Nephron progenitor cell (in vitro differentiated cells): ENCODE results near the gene STOML2.
A peak's percentile ranks its signal among the peaks of the same experiment; 100 is the strongest.

Experiments used
- DNase-seq: peaks from one replicate; pipeline ENCODE4 v3.0.0; 2021
- H3K27ac Mint-ChIP-seq: 2 replicates; pipeline ENCODE4 v1.8.0; 2021; ENCODE audit warnings: mild to moderate bottlenecking, moderate library complexity, mixed read lengths
- H3K27me3 Mint-ChIP-seq: 2 replicates; pipeline ENCODE4 v1.8.0; 2021; ENCODE audit warnings: mild to moderate bottlenecking, low read depth, mixed read lengths; ENCODE audit not compliant: poor library complexity
- H3K36me3 Mint-ChIP-seq: 2 replicates; pipeline ENCODE4 v1.8.0; 2021; ENCODE audit warnings: low read depth, mixed read lengths
- H3K4me1 Mint-ChIP-seq: 2 replicates; pipeline ENCODE4 v1.8.0; 2021; ENCODE audit warnings: mixed read lengths
- H3K4me3 Mint-ChIP-seq: 2 replicates; pipeline ENCODE4 v1.8.0; 2021; ENCODE audit warnings: mild to moderate bottlenecking, moderate library complexity, mixed read lengths
- H3K9me3 Mint-ChIP-seq: 2 replicates; pipeline ENCODE4 v1.8.0; 2021; ENCODE audit warnings: mild to moderate bottlenecking, moderate library complexity, mixed read lengths
- TF ChIP-seq, protein P1 (sequence below): fragments of 200-600 bp; sonication (generic); IDR thresholded peaks from 2 replicates; pipeline ENCODE4 v1.5.0; 2021; ENCODE audit warnings: antibody characterized with exemption

STOML2 gene

GRCh38 chr9:35108461-35108860, 5.5 kb upstream of the STOML2 start:
- DNase-seq: no peak
- H3K4me1 Mint-ChIP-seq: peaks cover 60% of the 10 kb centered on the region
- H3K27ac Mint-ChIP-seq: no peak overlapping the region
- H3K9me3 Mint-ChIP-seq: no peaks in the 10 kb centered on the region
- TF ChIP-seq, protein P1, sequence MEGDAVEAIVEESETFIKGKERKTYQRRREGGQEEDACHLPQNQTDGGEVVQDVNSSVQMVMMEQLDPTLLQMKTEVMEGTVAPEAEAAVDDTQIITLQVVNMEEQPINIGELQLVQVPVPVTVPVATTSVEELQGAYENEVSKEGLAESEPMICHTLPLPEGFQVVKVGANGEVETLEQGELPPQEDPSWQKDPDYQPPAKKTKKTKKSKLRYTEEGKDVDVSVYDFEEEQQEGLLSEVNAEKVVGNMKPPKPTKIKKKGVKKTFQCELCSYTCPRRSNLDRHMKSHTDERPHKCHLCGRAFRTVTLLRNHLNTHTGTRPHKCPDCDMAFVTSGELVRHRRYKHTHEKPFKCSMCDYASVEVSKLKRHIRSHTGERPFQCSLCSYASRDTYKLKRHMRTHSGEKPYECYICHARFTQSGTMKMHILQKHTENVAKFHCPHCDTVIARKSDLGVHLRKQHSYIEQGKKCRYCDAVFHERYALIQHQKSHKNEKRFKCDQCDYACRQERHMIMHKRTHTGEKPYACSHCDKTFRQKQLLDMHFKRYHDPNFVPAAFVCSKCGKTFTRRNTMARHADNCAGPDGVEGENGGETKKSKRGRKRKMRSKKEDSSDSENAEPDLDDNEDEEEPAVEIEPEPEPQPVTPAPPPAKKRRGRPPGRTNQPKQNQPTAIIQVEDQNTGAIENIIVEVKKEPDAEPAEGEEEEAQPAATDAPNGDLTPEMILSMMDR: no peak
- no peaks in the 10 kb centered on the region for H3K27me3 Mint-ChIP-seq
- no peak overlapping the region for H3K4me3 Mint-ChIP-seq
- H3K36me3 Mint-ChIP-seq: peaks cover 23% of the 10 kb centered on the region

DNA sequence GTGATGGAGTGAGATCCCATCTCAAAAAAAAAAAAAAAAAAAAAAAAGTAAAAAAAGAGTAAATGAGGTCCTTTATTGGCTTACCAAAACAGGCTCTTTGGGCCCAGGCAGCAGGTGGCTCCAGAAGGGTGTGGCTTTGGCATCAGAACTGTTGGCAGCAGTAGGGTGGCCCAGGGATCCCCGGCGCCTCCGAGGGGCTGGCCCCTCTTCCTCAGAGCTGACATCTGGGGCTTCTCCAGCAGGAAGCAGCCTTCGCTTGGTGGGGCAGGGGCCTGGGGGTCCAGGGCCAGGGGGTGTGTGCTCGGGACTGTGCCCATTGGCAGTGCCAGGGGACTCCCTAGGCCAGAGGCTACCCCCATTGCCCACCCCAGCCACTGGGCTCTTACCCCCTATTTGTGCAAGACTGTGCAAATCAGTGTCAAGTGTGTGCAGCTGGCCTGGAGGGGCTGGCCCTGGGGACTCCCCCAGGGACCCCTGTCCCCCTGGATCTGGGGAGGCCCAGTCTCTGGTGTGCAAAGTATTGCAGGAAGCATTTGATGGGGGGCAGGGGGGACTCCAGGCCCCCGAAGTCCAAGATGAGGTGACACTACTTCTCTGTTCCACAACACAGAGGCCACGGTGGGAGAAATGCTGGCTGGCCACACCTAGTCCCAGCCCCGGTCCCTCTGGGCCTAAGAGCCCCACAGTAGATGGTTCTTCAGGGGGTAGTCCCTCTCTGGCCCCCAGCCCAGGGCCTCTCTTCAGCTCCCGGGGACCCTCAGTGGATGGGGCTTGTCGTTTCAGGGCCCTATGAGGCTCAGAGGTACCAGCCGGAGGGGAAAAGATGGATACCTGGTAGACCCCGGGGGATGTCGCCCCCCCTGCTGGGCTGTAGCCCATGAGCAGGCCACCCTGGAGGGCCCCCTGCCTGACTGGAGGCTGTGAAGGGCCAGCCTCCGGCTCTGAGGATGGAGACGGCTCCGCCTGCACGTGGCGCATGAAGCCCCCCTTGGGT, 4.7 kb upstream of the STOML2 start:
- H3K9me3 Mint-ChIP-seq: no peaks in the 10 kb centered on the region
- peaks cover 23% of the 10 kb centered on the region for H3K36me3 Mint-ChIP-seq
- no peak for DNase-seq
- TF ChIP-seq, protein P1: no peak
- H3K27ac Mint-ChIP-seq: no peak overlapping the region
- no peaks in the 10 kb centered on the region for H3K27me3 Mint-ChIP-seq
- no peak overlapping the region for H3K4me3 Mint-ChIP-seq
- peaks cover 61% of the 10 kb centered on the region for H3K4me1 Mint-ChIP-seq

DNA sequence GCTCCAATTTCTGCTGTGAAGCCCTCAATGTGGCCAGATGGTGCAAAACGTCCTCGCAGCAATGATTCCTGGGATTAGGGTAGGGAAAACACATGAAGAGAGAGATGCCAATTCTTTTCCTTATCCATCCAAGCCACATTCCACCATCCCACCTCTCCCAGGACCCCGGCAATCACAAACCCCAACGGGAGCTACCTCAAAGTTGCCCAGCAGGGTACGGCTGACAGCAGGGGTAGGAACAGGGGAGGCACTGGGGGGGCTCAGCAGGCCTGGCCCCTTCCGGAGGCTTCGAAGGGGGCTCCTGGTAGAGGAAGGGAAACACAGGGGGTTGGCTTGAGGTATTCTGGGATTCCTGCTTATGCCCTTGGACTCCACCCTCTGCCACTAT, 3.4 kb upstream of the STOML2 start:
- Mint-ChIP-seq H3K9me3 (no peaks in the 10 kb centered on the region), H3K4me3 (no peak overlapping the region), H3K27ac (no peak overlapping the region), H3K36me3 (peaks cover 23% of the 10 kb centered on the region), H3K4me1 (peaks cover 62% of the 10 kb centered on the region), H3K27me3 (no peaks in the 10 kb centered on the region)
- TF ChIP-seq, protein P1: no peak
- DNase-seq: no peak

DNA sequence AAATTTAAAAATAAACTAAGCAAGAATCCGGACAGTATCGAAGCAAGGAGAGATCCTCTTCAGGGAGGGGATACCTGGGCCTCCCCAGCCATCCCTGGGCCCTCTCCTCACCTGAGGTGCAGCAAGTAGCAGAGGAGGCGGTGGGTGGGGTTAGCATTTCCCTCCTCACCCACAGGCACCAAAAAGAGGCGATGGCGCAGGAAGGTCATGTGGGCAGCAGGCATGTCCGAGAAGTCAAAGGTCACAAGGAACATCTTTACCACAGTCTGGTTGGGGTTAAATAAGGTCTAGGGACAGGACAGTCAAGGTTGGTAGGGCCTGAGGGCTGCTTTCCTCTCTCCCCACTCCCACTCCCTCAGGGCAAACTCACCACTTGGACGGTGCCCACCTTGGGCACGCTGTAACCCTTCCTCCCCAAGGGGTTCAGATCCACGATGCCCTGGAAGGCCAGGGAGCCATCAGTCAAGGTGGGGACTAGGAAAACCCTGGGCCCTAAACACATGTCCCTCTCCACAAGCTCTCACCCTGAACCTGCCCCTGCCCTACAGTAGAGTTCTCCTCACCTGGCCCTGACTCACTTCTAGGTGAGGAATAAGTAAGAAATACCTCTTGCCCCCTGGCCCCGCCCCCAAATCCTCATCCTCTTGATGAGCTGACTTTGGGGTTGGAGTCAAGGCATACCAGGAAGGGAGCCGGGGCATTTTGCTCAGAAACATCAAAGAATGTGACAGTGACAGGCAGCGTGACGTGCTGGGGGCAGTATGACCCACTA, 2.8 kb upstream of the STOML2 start:
- no peaks in the 10 kb centered on the region for H3K9me3 Mint-ChIP-seq
- no peaks in the 10 kb centered on the region for H3K27me3 Mint-ChIP-seq
- no peak overlapping the region for H3K4me3 Mint-ChIP-seq
- peaks cover 29% of the 10 kb centered on the region for H3K36me3 Mint-ChIP-seq
- no peak for DNase-seq
- TF ChIP-seq, protein P1: no peak
- peaks cover 63% of the 10 kb centered on the region for H3K4me1 Mint-ChIP-seq
- peak overlapping the region; percentile 66 for H3K27ac Mint-ChIP-seq

- no peaks in the 10 kb centered on the region for H3K9me3 Mint-ChIP-seq
- H3K36me3 Mint-ChIP-seq: peaks cover 36% of the 10 kb centered on the region
- H3K27ac Mint-ChIP-seq: peak overlapping the region; percentile 80
- no peak overlapping the region for H3K4me3 Mint-ChIP-seq
- H3K27me3 Mint-ChIP-seq: no peaks in the 10 kb centered on the region
- TF ChIP-seq, protein P1: no peak
- H3K4me1 Mint-ChIP-seq: peaks cover 61% of the 10 kb centered on the region
- no peak for DNase-seq
These were observed 2.2 kb upstream of the STOML2 start for GRCh38 chr9:35105126-35105525.
